A549 (cell line): Measurements from ENCODE around the gene APLP2. TPM values are rescaled to one million over a fixed set of nuclear protein-coding genes. Genes with fewer than 3 reads are reported as not detected.

Source experiments
- ATAC-seq, 2 experiments: fragments of 200-7000 bp in 1 of 2; fragments of >200 bp in 1 of 2; cut with Nextera tagmentation in 1 of 2; cut with Tn5 transposase in 1 of 2; 3 replicates each; pipeline versions ENCODE4 v1.8.0 to v1.9.1; 2018 to 2020; ENCODE audit warnings: mild to moderate bottlenecking in 1 of 2, moderate library complexity in 1 of 2
- CTCF ChIA-PET: fragments of 300-600 bp; sonication (Branson Sonifier 250); formaldehyde crosslinking; extraction: SDS; loops from one replicate; lab custom pipeline; 2021; ENCODE audit warnings: antibody characterized with exemption, inconsistent platforms; lab: Yijun Ruan, JAX
- POLR2A ChIA-PET: fragments of 350-600 bp; formaldehyde crosslinking; extraction: SDS; loops from one replicate; lab custom pipeline; 2021; ENCODE audit warnings: antibody characterized with exemption, inconsistent platforms; lab: Yijun Ruan, JAX
- DNase-seq, 2 experiments: peaks; one replicate each; pipeline versions ENCODE4 v3.0.0 to v3.0.0-alpha.2; 2011 to 2016; ENCODE audit warnings: low read depth in 1 of 2, low spot score in 1 of 2
- FAIRE-seq: peaks from 2 replicates; lab custom pipeline; 2011; peaks lifted over from hg19 to GRCh38; lab: Jason Lieb, UNC
- H3K27ac ChIP-seq, 2 experiments: fragments of >200 bp; sonication (Bioruptor Twin); formaldehyde crosslinking; 3 replicates each; pipeline ENCODE4 v1.5.1; 2016 to 2017
- H3K4me1 ChIP-seq: fragments of >200 bp; sonication (Bioruptor Twin); formaldehyde crosslinking; 3 replicates; pipeline ENCODE4 v1.6.1; 2016
- H3K4me2 ChIP-seq: fragments of >200 bp; sonication (Bioruptor Twin); formaldehyde crosslinking; 3 replicates; pipeline ENCODE4 v1.6.1; 2016
- H3K4me3 ChIP-seq: fragments of >200 bp; sonication (Bioruptor Twin); formaldehyde crosslinking; 3 replicates; pipeline ENCODE4 v1.5.1; 2016
- H3K9me3 ChIP-seq: fragments of >200 bp; sonication (Bioruptor Twin); formaldehyde crosslinking; 3 replicates; pipeline ENCODE4 v1.6.1; 2016
- BCL3 ChIP-seq: fragments of >200 bp; sonication (Bioruptor Twin); formaldehyde crosslinking; IDR thresholded peaks from 3 replicates; pipeline ENCODE4 v1.6.1; 2016
- BHLHE40 ChIP-seq: IDR thresholded peaks from 2 replicates; pipeline ENCODE4 v1.6.1; 2012; ENCODE audit warnings: low read depth, low read length, inconsistent platforms
- CTCF ChIP-seq: fragments of >200 bp; sonication (Bioruptor Twin); formaldehyde crosslinking; IDR thresholded peaks from 3 replicates; pipeline ENCODE4 v1.5.1; 2016
- E2F6 ChIP-seq: IDR thresholded peaks from 2 replicates; pipeline ENCODE4 v1.6.1; 2012; ENCODE audit warnings: low read depth, borderline replicate concordance
- EHMT2 ChIP-seq: fragments of 200-600 bp; sonication (generic); IDR thresholded peaks from 2 replicates; pipeline ENCODE4 v1.6.1; 2016; ENCODE audit warnings: antibody characterized with exemption, low read depth, mild to moderate bottlenecking, moderate library complexity
- EP300 ChIP-seq, 2 experiments: fragments of >200 bp; sonication (Bioruptor Twin); formaldehyde crosslinking; IDR thresholded peaks; 2 replicates in 1 of 2; 3 replicates in 1 of 2; pipeline ENCODE4 v1.6.1; 2016 to 2017
- FOSL2 ChIP-seq, 2 experiments: fragments of 450-650 bp in 1 of 2; fragments of >200 bp in 1 of 2; sonication (Bioruptor Twin) in 1 of 2; formaldehyde crosslinking; IDR thresholded peaks; 2 replicates each; pipeline versions ENCODE4 v1.5.0 to v1.6.1; 2016 to 2020; ENCODE audit warnings: mild to moderate bottlenecking in 1 of 2, moderate library complexity in 1 of 2
- HDAC2 ChIP-seq: fragments of 200-600 bp; sonication (generic); IDR thresholded peaks from 2 replicates; pipeline ENCODE4 v1.6.1; 2016
- KDM1A ChIP-seq: fragments of 200-600 bp; sonication (generic); IDR thresholded peaks from 2 replicates; pipeline ENCODE4 v1.6.1; 2016; ENCODE audit warnings: low read depth, mild to moderate bottlenecking
- MYC ChIP-seq: IDR thresholded peaks from 2 replicates; pipeline ENCODE4 v1.6.1; 2012; ENCODE audit warnings: mild to moderate bottlenecking, inconsistent platforms, low read length, improper control_type of control experiment, borderline replicate concordance
- NR3C1 ChIP-seq: fragments of >200 bp; sonication (Bioruptor Twin); formaldehyde crosslinking; IDR thresholded peaks from 3 replicates; pipeline ENCODE4 v1.6.1; 2017
- RAD21 ChIP-seq, 2 experiments: fragments of >200 bp in 1 of 2; sonication (Bioruptor Twin) in 1 of 2; formaldehyde crosslinking in 1 of 2; IDR thresholded peaks in 1 of 2; conservative IDR thresholded peaks in 1 of 2; 2 replicates in 1 of 2; 3 replicates in 1 of 2; pipeline ENCODE4 v1.6.1; 2012 to 2018; ENCODE audit warnings: inconsistent platforms in 1 of 2
- RARB ChIP-seq: fragments of 250-450 bp; sonication (Bioruptor Pico); IDR thresholded peaks from 2 replicates; pipeline ENCODE4 v1.8.0; 2021; ENCODE audit warnings: mild to moderate bottlenecking, moderate library complexity
- RCOR1 ChIP-seq: fragments of 150-350 bp; IDR thresholded peaks from 2 replicates; pipeline ENCODE4 v1.6.1; 2014; ENCODE audit warnings: antibody characterized with exemption, low read length, low read depth
- REST ChIP-seq: fragments of 200-600 bp; sonication (generic); IDR thresholded peaks from 2 replicates; pipeline ENCODE4 v1.6.1; 2016; ENCODE audit warnings: antibody characterized with exemption, mild to moderate bottlenecking, moderate library complexity
- RNF2 ChIP-seq: fragments of 200-600 bp; sonication (generic); IDR thresholded peaks from 2 replicates; pipeline ENCODE4 v1.6.1; 2016; ENCODE audit warnings: low read depth, mild to moderate bottlenecking, antibody characterized with exemption, moderate library complexity, borderline replicate concordance
- SREBF2 ChIP-seq: fragments of 450-650 bp; IDR thresholded peaks from 2 replicates; pipeline ENCODE4 v1.6.1; 2014; ENCODE audit warnings: mild to moderate bottlenecking, moderate library complexity
- USF2 ChIP-seq: fragments of 450-650 bp; IDR thresholded peaks from 2 replicates; pipeline ENCODE4 v1.6.1; 2014; ENCODE audit warnings: antibody characterized with exemption
- ZFP36 ChIP-seq: fragments of 450-650 bp; IDR thresholded peaks from 2 replicates; pipeline ENCODE4 v1.6.1; 2014; ENCODE audit warnings: borderline replicate concordance; ENCODE audit not compliant: partially characterized antibody
- ZNF302 ChIP-seq: fragments of 250-450 bp; sonication (Bioruptor Pico); IDR thresholded peaks from 2 replicates; pipeline ENCODE4 v1.9.0; 2021; ENCODE audit warnings: inconsistent platforms, mild to moderate bottlenecking, moderate library complexity
- WGBS: methylation state at CpG from one replicate; pipeline ENCODE4 v1.1.6; 2017; ENCODE audit errors: missing lambda C conversion rate; 5-methylcytosine and 5-hydroxymethylcytosine counted together
- polyA plus RNA-seq, 4 experiments: library from polyadenylated mRNA; depleted of rRNA in 3 of 4; stranded (reverse); fragments of >200 nt; fragmentation: RNase III in 1 of 4; extraction: RNeasy Plus Mini Kit Qiagen cat#74134 plus additional on column Dnase treatment in 1 of 4; gene quantifications; 2 replicates in 3 of 4; 3 replicates in 1 of 4; pipeline ENCODE4 v1.2.3, GENCODE V29; 2011 to 2017

APLP2 gene
- polyA plus RNA-seq, 2 of the 4 experiments (the other 2 are of a cell fraction), result 166 to 203 TPM

- Histone ChIP-seq H3K27ac (no peak overlapping the region), H3K4me1 (peaks cover 21% of the 10 kb centered on the region), H3K4me3 (no peak overlapping the region), H3K9me3 (no peaks in the 10 kb centered on the region; the same call in 2 of the 3 replicates), H3K4me2 (no peak overlapping the region)
- 68% methylated on average over 15 of the region's 16 CpGs for WGBS
- no peak for TF ChIP-seq RNF2
- TF ChIP-seq BCL3, result no peak
- no peak for TF ChIP-seq REST
- no peak for TF ChIP-seq KDM1A
- no peak for TF ChIP-seq USF2
- no peak for TF ChIP-seq ZFP36
- no peak for TF ChIP-seq RARB (CRISPR knock-in tag)
- TF ChIP-seq FOSL2 (IDR thresholded peaks at IDR 0.05), result no peak
- TF ChIP-seq FOSL2 (CRISPR knock-in tag; IDR thresholded peaks at IDR 0.05), result no peak
- TF ChIP-seq RAD21 (conservative IDR thresholded peaks at IDR 0.05 in 1 of 2, IDR thresholded peaks at IDR 0.05 in 1 of 2), result no peak
- no peak for TF ChIP-seq EP300 (IDR thresholded peaks at IDR 0.05)
- TF ChIP-seq CTCF, result no peak
- no peak for TF ChIP-seq EHMT2
- TF ChIP-seq BHLHE40, result no peak
- TF ChIP-seq SREBF2, result no peak
- TF ChIP-seq RCOR1, result no peak
- TF ChIP-seq HDAC2, result no peak
- TF ChIP-seq NR3C1, result no peak
- no peak for TF ChIP-seq ZNF302 (CRISPR knock-in tag)
- TF ChIP-seq MYC, result no peak
- no peak for TF ChIP-seq E2F6
- no peak for ATAC-seq
- no peak for DNase-seq
- CTCF ChIA-PET, result interaction anchor here (1.4 kb wide), 1 partner anchor 32 kb away, joined by 3 read pairs; no protein-coding TSS in a partner anchor
- POLR2A ChIA-PET, result no interaction called here
- no peak for FAIRE-seq
Measured at GRCh38 chr11:130178441-130179339, 109.0 kb downstream of the APLP2 start.
